Neural cell (in vitro differentiated cells): ENCODE data around the gene TBC1D14. TPM values are rescaled to one million over a fixed set of nuclear protein-coding genes. Genes with fewer than 3 reads are reported as not detected.

Experiments
- H2AFZ ChIP-seq: fragments of 200-600, 300-800 bp; sonication (generic), shearing (Covaris generic); 2 replicates; pipeline ENCODE4 v1.6.0; 2014; ENCODE audit warnings: low read depth, mild to moderate bottlenecking, antibody characterized with exemption, low read length, moderate library complexity
- H3F3A ChIP-seq: fragments of 200-600 bp; shearing (Covaris generic); 2 replicates; pipeline ENCODE4 v1.6.1; 2016; ENCODE audit warnings: mild to moderate bottlenecking, moderate library complexity, mixed read lengths, antibody characterized with exemption, low read length; ENCODE audit not compliant: insufficient read depth, poor library complexity, severe bottlenecking
- H3K27ac ChIP-seq: fragments of 200-600, 300-800 bp; sonication (generic), shearing (Covaris generic); 2 replicates; pipeline ENCODE4 v1.5.1; 2014; ENCODE audit warnings: mild to moderate bottlenecking, low read length, moderate library complexity
- H3K27me3 ChIP-seq: fragments of 300-800, 200-600 bp; sonication (generic), shearing (Covaris generic); 2 replicates; pipeline ENCODE4 v1.6.0; 2014; ENCODE audit warnings: mild to moderate bottlenecking, low read depth, low read length, moderate library complexity; ENCODE audit not compliant: insufficient read depth
- H3K36me3 ChIP-seq: fragments of 300-800, 200-600 bp; sonication (generic), shearing (Covaris generic); 2 replicates; pipeline ENCODE4 v1.5.1; 2014; ENCODE audit warnings: mild to moderate bottlenecking, antibody characterized with exemption, low read length, moderate library complexity; ENCODE audit not compliant: insufficient read depth
- H3K4me2 ChIP-seq: fragments of 300-800, 200-600 bp; sonication (generic), shearing (Covaris generic); 2 replicates; pipeline ENCODE4 v1.6.0; 2014; ENCODE audit warnings: mild to moderate bottlenecking, low read length
- H3K4me3 ChIP-seq: fragments of 300-800, 200-600 bp; sonication (generic), shearing (Covaris generic); 2 replicates; pipeline ENCODE4 v1.5.1; 2014; ENCODE audit warnings: mild to moderate bottlenecking, low read length, moderate library complexity
- H3K79me2 ChIP-seq: fragments of 200-600 bp; shearing (Covaris generic); replicated peaks from 2 replicates; pipeline ENCODE4 v1.6.0; 2014; ENCODE audit warnings: mild to moderate bottlenecking, low read length, moderate library complexity; ENCODE audit not compliant: insufficient read depth
- H3K9ac ChIP-seq: fragments of 300-800, 200-600 bp; sonication (generic), shearing (Covaris generic); 2 replicates; pipeline ENCODE4 v1.6.1; 2016; ENCODE audit warnings: mild to moderate bottlenecking, low read length, mixed read lengths
- H3K9me2 ChIP-seq: fragments of 200-600 bp; shearing (Covaris generic); 2 replicates; pipeline ENCODE4 v1.6.1; 2016; ENCODE audit warnings: mild to moderate bottlenecking, low read length, mixed read lengths; ENCODE audit not compliant: insufficient read depth
- H3K9me3 ChIP-seq: fragments of 200-600, 300-800 bp; sonication (generic), shearing (Covaris generic); 2 replicates; pipeline ENCODE4 v1.6.1; 2016; ENCODE audit warnings: mild to moderate bottlenecking, mixed run types, low read length, moderate library complexity, mixed read lengths
- H4K20me1 ChIP-seq: fragments of 200-600 bp; shearing (Covaris generic); 2 replicates; pipeline ENCODE4 v1.6.1; 2016; ENCODE audit warnings: mild to moderate bottlenecking, mixed run types; ENCODE audit not compliant: insufficient read depth
- EP300 ChIP-seq: fragments of 450-650 bp; conservative IDR thresholded peaks from 2 replicates; pipeline ENCODE4 v1.6.1; 2014; ENCODE audit warnings: antibody characterized with exemption, mild to moderate bottlenecking, moderate library complexity; ENCODE audit not compliant: poor library complexity, severe bottlenecking
- EZH2 ChIP-seq: fragments of 200-600, 300-800 bp; shearing (Covaris generic), sonication (generic); IDR thresholded peaks from 2 replicates; pipeline ENCODE4 v1.6.1; 2014; ENCODE audit warnings: antibody characterized with exemption, low read length, borderline replicate concordance, mild to moderate bottlenecking; ENCODE audit not compliant: insufficient read depth, poor library complexity, severe bottlenecking
- MXI1 ChIP-seq: fragments of 450-650 bp; conservative IDR thresholded peaks from 2 replicates; pipeline ENCODE4 v1.6.1; 2014; ENCODE audit warnings: antibody characterized with exemption, mild to moderate bottlenecking; ENCODE audit not compliant: poor library complexity, severe bottlenecking
- POLR2AphosphoS5 ChIP-seq: IDR thresholded peaks from 2 replicates; pipeline ENCODE4 v1.6.1; 2012
- RAD21 ChIP-seq: fragments of 450-650 bp; conservative IDR thresholded peaks from 2 replicates; pipeline ENCODE4 v1.6.1; 2014; ENCODE audit warnings: antibody characterized with exemption, mild to moderate bottlenecking, moderate library complexity
- REST ChIP-seq: IDR thresholded peaks from 2 replicates; pipeline ENCODE4 v1.6.1; 2012; ENCODE audit warnings: borderline replicate concordance
- SMC3 ChIP-seq: fragments of 450-650 bp; conservative IDR thresholded peaks from 2 replicates; pipeline ENCODE4 v1.6.1; 2014; ENCODE audit warnings: antibody characterized with exemption, mild to moderate bottlenecking, moderate library complexity; ENCODE audit not compliant: poor library complexity
- TAF1 ChIP-seq: IDR thresholded peaks from 2 replicates; pipeline ENCODE4 v1.6.1; 2012; ENCODE audit warnings: low read depth
- polyA plus RNA-seq: library from polyadenylated mRNA; depleted of rRNA; stranded (reverse); fragments of >200 nt; gene quantifications from 2 replicates; pipeline ENCODE4 v1.2.3, GENCODE V29; 2014
- TF ChIP-seq, protein P1 (sequence below): fragments of 450-650 bp; IDR thresholded peaks from 2 replicates; pipeline ENCODE4 v1.5.1; 2014; ENCODE audit warnings: antibody characterized with exemption, mild to moderate bottlenecking, moderate library complexity; ENCODE audit not compliant: poor library complexity, severe bottlenecking

Gene TBC1D14
- polyA plus RNA-seq, 1 donor from 2014 or later, result 125 TPM

GRCh38 chr4:6957148-6957520 lies 47.5 kb downstream of the TBC1D14 start:
- Histone ChIP-seq H3K4me3 (no peak overlapping the region), H3F3A (no peaks in the 10 kb centered on the region), H3K4me2 (no peak overlapping the region), H3K9me3 (no peaks in the 10 kb centered on the region), H3K9me2 (no peaks in the 10 kb centered on the region), H3K36me3 (no peaks in the 10 kb centered on the region), H3K27me3 (no peaks in the 10 kb centered on the region), H3K9ac (no peak overlapping the region), H4K20me1 (no peaks in the 10 kb centered on the region), H3K27ac (no peak overlapping the region), H3K79me2 (no peaks in the 10 kb centered on the region), H2AFZ (no peak overlapping the region)
- TF ChIP-seq TAF1 (no peak), EZH2 (no peak), SMC3 (no peak), POLR2AphosphoS5 (no peak), EP300 (no peak), MXI1 (no peak), RAD21 (no peak), REST (no peak)
- TF ChIP-seq, protein P1, sequence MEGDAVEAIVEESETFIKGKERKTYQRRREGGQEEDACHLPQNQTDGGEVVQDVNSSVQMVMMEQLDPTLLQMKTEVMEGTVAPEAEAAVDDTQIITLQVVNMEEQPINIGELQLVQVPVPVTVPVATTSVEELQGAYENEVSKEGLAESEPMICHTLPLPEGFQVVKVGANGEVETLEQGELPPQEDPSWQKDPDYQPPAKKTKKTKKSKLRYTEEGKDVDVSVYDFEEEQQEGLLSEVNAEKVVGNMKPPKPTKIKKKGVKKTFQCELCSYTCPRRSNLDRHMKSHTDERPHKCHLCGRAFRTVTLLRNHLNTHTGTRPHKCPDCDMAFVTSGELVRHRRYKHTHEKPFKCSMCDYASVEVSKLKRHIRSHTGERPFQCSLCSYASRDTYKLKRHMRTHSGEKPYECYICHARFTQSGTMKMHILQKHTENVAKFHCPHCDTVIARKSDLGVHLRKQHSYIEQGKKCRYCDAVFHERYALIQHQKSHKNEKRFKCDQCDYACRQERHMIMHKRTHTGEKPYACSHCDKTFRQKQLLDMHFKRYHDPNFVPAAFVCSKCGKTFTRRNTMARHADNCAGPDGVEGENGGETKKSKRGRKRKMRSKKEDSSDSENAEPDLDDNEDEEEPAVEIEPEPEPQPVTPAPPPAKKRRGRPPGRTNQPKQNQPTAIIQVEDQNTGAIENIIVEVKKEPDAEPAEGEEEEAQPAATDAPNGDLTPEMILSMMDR, result no peak

GRCh38 chr4:6957994-6958393 lies 48.4 kb downstream of the TBC1D14 start:
- Histone ChIP-seq H3K9me2 (no peaks in the 10 kb centered on the region), H3K27me3 (no peaks in the 10 kb centered on the region), H3F3A (no peaks in the 10 kb centered on the region), H3K79me2 (no peaks in the 10 kb centered on the region), H3K4me3 (no peak overlapping the region), H3K27ac (no peak overlapping the region), H2AFZ (no peak overlapping the region), H3K36me3 (no peaks in the 10 kb centered on the region), H3K4me2 (no peak overlapping the region), H4K20me1 (no peaks in the 10 kb centered on the region), H3K9me3 (no peaks in the 10 kb centered on the region), H3K9ac (no peak overlapping the region)
- no peak for TF ChIP-seq TAF1
- no peak for TF ChIP-seq EZH2
- no peak for TF ChIP-seq SMC3
- TF ChIP-seq EP300, result no peak
- no peak for TF ChIP-seq REST
- TF ChIP-seq, protein P1, result no peak
- no peak for TF ChIP-seq POLR2AphosphoS5
- TF ChIP-seq MXI1, result no peak
- no peak for TF ChIP-seq RAD21
